Spinal cord (tissue), 10 donors: Measurements from ENCODE around the gene KNSTRN. TPM values are rescaled to one million over a fixed set of nuclear protein-coding genes. Genes with fewer than 3 reads are reported as not detected.

Experiments used
- DNase-seq, 6 donors: peaks; one replicate each; pipeline versions ENCODE4 v3.0.0 to v3.0.0-alpha.2; 2013 to 2015; ENCODE audit warnings: low spot score in 6 of 6, low read depth in 4 of 6
- H3K27ac ChIP-seq: one replicate; pipeline ENCODE4 v1.5.1; 2013; ENCODE audit warnings: low read depth, low read length, control low read depth
- H3K27me3 ChIP-seq: one replicate; pipeline ENCODE4 v1.6.1; 2013; ENCODE audit warnings: low read length; ENCODE audit not compliant: control insufficient read depth, insufficient read depth
- H3K36me3 ChIP-seq: one replicate; pipeline ENCODE4 v1.6.1; 2013; ENCODE audit warnings: low read length; ENCODE audit not compliant: control insufficient read depth, insufficient read depth
- H3K4me1 ChIP-seq: one replicate; pipeline ENCODE4 v1.6.1; 2013; ENCODE audit warnings: low read length; ENCODE audit not compliant: control insufficient read depth, insufficient read depth
- H3K4me3 ChIP-seq: one replicate; pipeline ENCODE4 v1.5.1; 2013; ENCODE audit warnings: low read depth, low read length, control low read depth
- H3K9me3 ChIP-seq: one replicate; pipeline ENCODE4 v1.6.1; 2013; ENCODE audit warnings: low read length; ENCODE audit not compliant: control insufficient read depth, insufficient read depth
- WGBS: methylation state at CpG from one replicate; pipeline ENCODE4 v1.1.5; 2013; ENCODE audit warnings: missing lambda C conversion rate; ENCODE audit not compliant: insufficient coverage; 5-methylcytosine and 5-hydroxymethylcytosine counted together
- polyA plus RNA-seq, 2 donors: library from polyadenylated mRNA; unstranded; fragments of 120-200 nt; gene quantifications; one replicate each; pipeline ENCODE4 v1.2.1, GENCODE V29; 2013; ENCODE audit not compliant: insufficient read length in 2 of 2
- total RNA-seq, 2 donors: library from RNA; depleted of rRNA in 1 of 2; stranded (reverse); fragments of 120-200 nt in 1 of 2; fragments of >200 nt in 1 of 2; gene quantifications; one replicate each; pipeline versions ENCODE4 v1.2.3 to v1.2.4, GENCODE V29; 2013 to 2014
- donor health status: healthy.

The KNSTRN gene
- total and polyA plus RNA-seq, 4 donors: 30.1 to 36.2 (median 32.4) TPM

GRCh38 chr15:40412095-40412759, 29.7 kb downstream of the KNSTRN start:
- DNase-seq: no peak
- 88% methylated on average over 7 of the region's 7 CpGs for WGBS
- Histone ChIP-seq H3K27ac (no peak overlapping the region), H3K36me3 (peaks cover 83% of the 10 kb centered on the region), H3K4me1 (peaks cover 6% of the 10 kb centered on the region), H3K27me3 (no peaks in the 10 kb centered on the region), H3K4me3 (no peak overlapping the region), H3K9me3 (no peaks in the 10 kb centered on the region)

GRCh38 chr15:40413036-40413435, 30.5 kb downstream of the KNSTRN start:
- Histone ChIP-seq H3K4me1 (no peaks in the 10 kb centered on the region), H3K4me3 (no peak overlapping the region), H3K36me3 (peaks cover 85% of the 10 kb centered on the region), H3K9me3 (no peaks in the 10 kb centered on the region), H3K27ac (no peak overlapping the region), H3K27me3 (no peaks in the 10 kb centered on the region)
- no peak for DNase-seq
- 98% methylated on average over 7 of the region's 9 CpGs for WGBS

GRCh38 chr15:40414816-40415215, 32.3 kb downstream of the KNSTRN start:
- Histone ChIP-seq H3K36me3 (peaks cover 78% of the 10 kb centered on the region), H3K4me3 (no peak overlapping the region), H3K27ac (no peak overlapping the region), H3K4me1 (no peaks in the 10 kb centered on the region), H3K9me3 (no peaks in the 10 kb centered on the region), H3K27me3 (no peaks in the 10 kb centered on the region)
- DNase-seq: no peak
- 91% methylated on average over 6 of the region's 7 CpGs for WGBS

- Histone ChIP-seq H3K36me3 (peaks cover 79% of the 10 kb centered on the region), H3K4me3 (no peak overlapping the region)
- WGBS: 99% methylated on average over 10 of the region's 10 CpGs
These were observed 32.7 kb downstream of the KNSTRN start for GRCh38 chr15:40415226-40415625.

GRCh38 chr15:40416056-40416455, 33.5 kb downstream of the KNSTRN start:
- Histone ChIP-seq H3K4me1 (no peaks in the 10 kb centered on the region), H3K4me3 (no peak overlapping the region), H3K9me3 (no peaks in the 10 kb centered on the region), H3K27ac (no peak overlapping the region), H3K27me3 (no peaks in the 10 kb centered on the region), H3K36me3 (peaks cover 71% of the 10 kb centered on the region)
- DNase-seq: no peak
- WGBS: 95% methylated on average over 12 of the region's 14 CpGs

More at GRCh38 chr15:40415226-40415625, 32.7 kb downstream of the KNSTRN start:
- no peak for DNase-seq
- Histone ChIP-seq H3K27me3 (no peaks in the 10 kb centered on the region), H3K9me3 (no peaks in the 10 kb centered on the region), H3K27ac (no peak overlapping the region), H3K4me1 (no peaks in the 10 kb centered on the region)

GRCh38 chr15:40418126-40418525, 35.6 kb downstream of the KNSTRN start:
- Histone ChIP-seq H3K27ac (no peak overlapping the region), H3K4me1 (peaks cover 6% of the 10 kb centered on the region), H3K9me3 (no peaks in the 10 kb centered on the region), H3K4me3 (no peak overlapping the region), H3K27me3 (no peaks in the 10 kb centered on the region), H3K36me3 (peaks cover 52% of the 10 kb centered on the region)
- WGBS: 93% methylated on average over 7 of the region's 10 CpGs
- no peak for DNase-seq

GRCh38 chr15:40420071-40420713, 37.7 kb downstream of the KNSTRN start:
- DNase-seq: no peak
- WGBS: 81% methylated on average over 6 of the region's 11 CpGs
- no peak overlapping the region for H3K27ac ChIP-seq

GRCh38 chr15:40420793-40421192, 38.3 kb downstream of the KNSTRN start:
- no peak overlapping the region for H3K27ac ChIP-seq
- H3K36me3 ChIP-seq: peaks cover 29% of the 10 kb centered on the region
- 50% methylated on average over 1 of the region's 3 CpGs for WGBS
- H3K4me1 ChIP-seq: peaks cover 6% of the 10 kb centered on the region
- H3K27me3 ChIP-seq: no peaks in the 10 kb centered on the region
- H3K4me3 ChIP-seq: no peak overlapping the region
- no peak for DNase-seq
- H3K9me3 ChIP-seq: no peaks in the 10 kb centered on the region

More at GRCh38 chr15:40420071-40420713, 37.7 kb downstream of the KNSTRN start:
- no peak overlapping the region for H3K4me3 ChIP-seq
- H3K4me1 ChIP-seq: peaks cover 6% of the 10 kb centered on the region
- peaks cover 35% of the 10 kb centered on the region for H3K36me3 ChIP-seq
- H3K9me3 ChIP-seq: no peaks in the 10 kb centered on the region
- H3K27me3 ChIP-seq: no peaks in the 10 kb centered on the region

GRCh38 chr15:40421246-40422157, 39.0 kb downstream of the KNSTRN start:
- H3K36me3 ChIP-seq: peaks cover 22% of the 10 kb centered on the region
- no peaks in the 10 kb centered on the region for H3K9me3 ChIP-seq
- no peak overlapping the region for H3K27ac ChIP-seq
- no peaks in the 10 kb centered on the region for H3K27me3 ChIP-seq
- 12% methylated on average over 30 of the region's 31 CpGs for WGBS
- peak in 4 of 6 donors; percentile 46 to 87 (median 70) for DNase-seq
- H3K4me3 ChIP-seq: no peak overlapping the region
- H3K4me1 ChIP-seq: peaks cover 6% of the 10 kb centered on the region
